Liver (tissue), 9 donors: ENCODE measurements around the gene PRPF31. TPM values are rescaled to one million over a fixed set of nuclear protein-coding genes. Genes with fewer than 3 reads are reported as not detected.
A peak's percentile ranks its signal among the peaks of the same experiment; 100 is the strongest.
"Not testable (repeated sequence)": the region's sequence is repeated elsewhere in the genome, so short reads cannot be mapped to it uniquely, and the experiment has no call there.

Experiments used
- DNase-seq: peaks from one replicate; pipeline ENCODE4 v3.0.0-alpha.2; 2017; ENCODE audit warnings: low spot score
- H3K27ac ChIP-seq, 2 donors: one replicate each; pipeline ENCODE4 v1.7.0; 2013; ENCODE audit warnings: inconsistent platforms in 2 of 2, low read length in 2 of 2, control low read depth in 1 of 2, low read depth in 1 of 2, mild to moderate bottlenecking in 1 of 2
- H3K27me3 ChIP-seq, 4 donors: one replicate each; pipeline versions ENCODE4 v1.6.1 to v1.7.0; 2013; ENCODE audit warnings: low read length in 3 of 4, inconsistent platforms in 1 of 4, mild to moderate bottlenecking in 1 of 4, moderate library complexity in 1 of 4; ENCODE audit not compliant: control insufficient read depth in 4 of 4, insufficient read depth in 4 of 4
- H3K36me3 ChIP-seq, 4 donors: one replicate each; pipeline versions ENCODE4 v1.6.1 to v1.7.0; 2013; ENCODE audit warnings: low read length in 3 of 4, mild to moderate bottlenecking in 3 of 4, low read depth in 1 of 4, moderate library complexity in 1 of 4; ENCODE audit not compliant: control insufficient read depth in 4 of 4, insufficient read depth in 3 of 4
- H3K4me1 ChIP-seq, 4 donors: one replicate each; pipeline versions ENCODE4 v1.6.1 to v1.7.0; 2013; ENCODE audit warnings: low read length in 3 of 4, mild to moderate bottlenecking in 3 of 4, moderate library complexity in 1 of 4; ENCODE audit not compliant: control insufficient read depth in 4 of 4, insufficient read depth in 4 of 4
- H3K4me3 ChIP-seq, 3 donors: one replicate each; pipeline versions ENCODE4 v1.6.1 to v1.7.0; 2013; ENCODE audit warnings: low read length in 3 of 3, control low read depth in 1 of 3, low read depth in 1 of 3, mild to moderate bottlenecking in 1 of 3
- H3K9ac ChIP-seq, 2 donors: one replicate each; pipeline ENCODE4 v1.7.0; 2013; ENCODE audit warnings: low read length in 2 of 2, mild to moderate bottlenecking in 2 of 2, moderate library complexity in 2 of 2, control low read depth in 1 of 2, low read depth in 1 of 2
- H3K9me3 ChIP-seq, 4 donors: one replicate each; pipeline versions ENCODE4 v1.6.1 to v1.7.0; 2013; ENCODE audit warnings: low read length in 3 of 4; ENCODE audit not compliant: control insufficient read depth in 4 of 4
- EGR1 ChIP-seq, 2 donors: IDR thresholded peaks; 2 replicates each; pipeline ENCODE4 v1.6.1; 2016 to 2018; ENCODE audit warnings: antibody characterized with exemption in 2 of 2, low read depth in 2 of 2
- FOXA1 ChIP-seq: IDR thresholded peaks from 2 replicates; pipeline ENCODE4 v1.6.1; 2016; ENCODE audit warnings: antibody characterized with exemption
- GABPA ChIP-seq, 2 donors: IDR thresholded peaks in 1 of 2; conservative IDR thresholded peaks in 1 of 2; 2 replicates each; pipeline ENCODE4 v1.6.1; 2016; ENCODE audit warnings: antibody characterized with exemption in 2 of 2, mild to moderate bottlenecking in 1 of 2, moderate library complexity in 1 of 2
- HNF4A ChIP-seq, 2 donors: conservative IDR thresholded peaks; 2 replicates each; pipeline ENCODE4 v1.6.1; 2016; ENCODE audit warnings: antibody characterized with exemption in 2 of 2, mild to moderate bottlenecking in 2 of 2
- HNF4G ChIP-seq: IDR thresholded peaks from 2 replicates; pipeline ENCODE4 v1.6.1; 2016; ENCODE audit warnings: antibody characterized with exemption
- RAD21 ChIP-seq, 2 donors: IDR thresholded peaks; 2 replicates each; pipeline ENCODE4 v1.6.1; 2016; ENCODE audit warnings: antibody characterized with exemption in 2 of 2, mild to moderate bottlenecking in 2 of 2
- YY1 ChIP-seq: IDR thresholded peaks from 2 replicates; pipeline ENCODE4 v1.6.1; 2016; ENCODE audit warnings: antibody characterized with exemption, mild to moderate bottlenecking
- WGBS: extraction: QIAGEN DNeasy Blood & Tissue Kit; methylation state at CpG from one replicate; pipeline ENCODE4 v1.1.7; 2013; 5-methylcytosine and 5-hydroxymethylcytosine counted together
- polyA plus RNA-seq, 2 donors: library from polyadenylated mRNA; stranded (reverse) in 1 of 2; unstranded in 1 of 2; fragments of 200-250 nt in 1 of 2; fragments of >200 nt in 1 of 2; fragmentation: Nextera tagmentation in 1 of 2; extraction: Ambion mirVana in 1 of 2; gene quantifications; one replicate each; pipeline versions ENCODE4 v1.2.1 to v1.2.3, GENCODE V29; 2013 to 2015
- total RNA-seq, 2 donors: library from RNA; depleted of rRNA; stranded (reverse); fragments of >200 nt; gene quantifications; one replicate each; pipeline ENCODE4 v1.2.3, GENCODE V29; 2014
- TF ChIP-seq, protein P1 (sequence below): IDR thresholded peaks from 2 replicates; pipeline ENCODE4 v1.6.1; 2016; ENCODE audit warnings: antibody characterized with exemption
- TF ChIP-seq, protein P2 (sequence below): IDR thresholded peaks from 2 replicates; pipeline ENCODE4 v1.6.1; 2016; ENCODE audit warnings: antibody characterized with exemption, mild to moderate bottlenecking
- TF ChIP-seq, protein P3 (sequence below): fragments of 150-350 bp; IDR thresholded peaks from 2 replicates; pipeline ENCODE4 v1.5.1; 2017; ENCODE audit warnings: improper control_type of control experiment, low read depth, low read length; ENCODE audit not compliant: missing input control
- TF ChIP-seq, protein P4 (sequence below): IDR thresholded peaks from 2 replicates; pipeline ENCODE4 v1.6.1; 2016; ENCODE audit warnings: antibody characterized with exemption
- donor health status: healthy.
- donor health status: healthy.
- donor health status: healthy.
- donor health status: healthy.
- donor health status: healthy.

PRPF31 gene
- total and polyA plus RNA-seq, 4 donors: 23.8 to 33.0 (median 28.7) TPM

DNA sequence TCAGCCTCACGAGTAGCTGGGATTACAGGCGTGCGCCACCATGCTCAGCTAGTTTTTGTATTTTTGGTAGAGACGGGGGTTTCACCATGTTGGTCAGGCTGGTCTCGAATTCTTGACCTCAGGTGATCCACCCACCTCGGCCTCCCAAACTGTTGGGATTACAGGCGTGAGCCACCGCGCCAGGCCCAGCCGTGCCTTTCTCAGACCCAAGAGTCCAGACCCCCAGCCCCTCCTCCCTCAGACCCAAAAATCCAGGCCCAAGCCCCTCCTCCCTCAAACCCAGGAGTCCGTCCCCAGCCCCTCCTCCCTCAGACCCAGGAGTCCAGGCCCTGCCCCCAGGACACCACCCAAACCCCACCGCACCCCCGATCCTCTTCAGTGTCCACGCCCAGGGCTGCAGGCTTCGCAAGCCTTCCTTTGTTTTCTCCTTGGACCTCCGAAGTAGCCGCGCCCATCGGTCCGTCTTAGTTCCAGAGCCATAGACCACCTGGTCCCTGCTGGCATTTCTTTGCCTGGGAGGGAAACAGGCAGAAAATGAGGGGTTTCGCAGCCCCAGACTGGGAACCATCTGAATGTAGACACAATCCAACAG is 53.7 kb downstream of the PRPF31 start (continued):
- TF ChIP-seq FOXA1: no peak
- TF ChIP-seq, protein P1, sequence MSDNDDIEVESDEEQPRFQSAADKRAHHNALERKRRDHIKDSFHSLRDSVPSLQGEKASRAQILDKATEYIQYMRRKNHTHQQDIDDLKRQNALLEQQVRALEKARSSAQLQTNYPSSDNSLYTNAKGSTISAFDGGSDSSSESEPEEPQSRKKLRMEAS: no peak
- no peak for TF ChIP-seq YY1
- no peak for TF ChIP-seq EGR1 (IDR thresholded peaks at IDR 0.05; ENCODE audit: low read depth in 2 of 2)

DNA sequence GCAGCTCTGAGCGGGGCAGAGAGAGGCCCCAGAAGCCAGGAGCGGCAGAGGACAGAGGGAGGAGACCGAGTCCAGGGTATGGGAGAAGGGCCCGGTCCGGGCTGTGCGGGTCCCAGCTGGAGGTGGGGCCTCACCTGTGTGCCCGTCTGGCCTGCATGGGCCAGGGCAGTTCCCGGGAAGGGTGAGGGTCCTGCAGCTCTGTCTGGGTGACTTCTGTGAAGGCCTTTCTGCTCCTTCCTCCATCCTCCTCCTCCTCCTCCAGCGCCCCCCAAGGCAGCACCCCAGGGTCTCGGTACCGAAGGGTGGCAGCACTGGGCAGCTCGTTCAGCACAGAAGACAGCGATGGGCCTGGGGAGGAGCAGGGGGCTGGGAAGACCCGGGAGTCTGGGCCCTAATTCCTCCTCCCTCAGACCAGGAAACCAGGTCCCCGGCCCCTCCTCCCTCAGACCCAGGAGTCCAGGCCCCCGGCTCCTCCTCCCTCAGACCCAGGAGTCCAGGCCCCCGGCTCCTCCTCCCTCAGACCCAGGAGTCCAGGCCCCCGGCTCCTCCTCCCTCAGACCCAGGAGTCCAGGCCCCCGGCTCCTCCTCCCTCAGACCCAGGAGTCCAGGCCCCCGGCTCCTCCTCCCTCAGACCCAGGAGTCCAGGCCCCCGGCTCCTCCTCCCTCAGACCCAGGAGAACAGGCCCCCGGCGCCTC is 56.3 kb downstream of the PRPF31 start:
- H3K9me3 ChIP-seq, H3K36me3 ChIP-seq, H3K9ac ChIP-seq, H3K4me3 ChIP-seq, H3K4me1 ChIP-seq, DNase-seq, H3K27ac ChIP-seq, H3K27me3 ChIP-seq: not testable (repeated sequence)
- WGBS: 80% methylated on average over 17 of the region's 23 CpGs

DNA sequence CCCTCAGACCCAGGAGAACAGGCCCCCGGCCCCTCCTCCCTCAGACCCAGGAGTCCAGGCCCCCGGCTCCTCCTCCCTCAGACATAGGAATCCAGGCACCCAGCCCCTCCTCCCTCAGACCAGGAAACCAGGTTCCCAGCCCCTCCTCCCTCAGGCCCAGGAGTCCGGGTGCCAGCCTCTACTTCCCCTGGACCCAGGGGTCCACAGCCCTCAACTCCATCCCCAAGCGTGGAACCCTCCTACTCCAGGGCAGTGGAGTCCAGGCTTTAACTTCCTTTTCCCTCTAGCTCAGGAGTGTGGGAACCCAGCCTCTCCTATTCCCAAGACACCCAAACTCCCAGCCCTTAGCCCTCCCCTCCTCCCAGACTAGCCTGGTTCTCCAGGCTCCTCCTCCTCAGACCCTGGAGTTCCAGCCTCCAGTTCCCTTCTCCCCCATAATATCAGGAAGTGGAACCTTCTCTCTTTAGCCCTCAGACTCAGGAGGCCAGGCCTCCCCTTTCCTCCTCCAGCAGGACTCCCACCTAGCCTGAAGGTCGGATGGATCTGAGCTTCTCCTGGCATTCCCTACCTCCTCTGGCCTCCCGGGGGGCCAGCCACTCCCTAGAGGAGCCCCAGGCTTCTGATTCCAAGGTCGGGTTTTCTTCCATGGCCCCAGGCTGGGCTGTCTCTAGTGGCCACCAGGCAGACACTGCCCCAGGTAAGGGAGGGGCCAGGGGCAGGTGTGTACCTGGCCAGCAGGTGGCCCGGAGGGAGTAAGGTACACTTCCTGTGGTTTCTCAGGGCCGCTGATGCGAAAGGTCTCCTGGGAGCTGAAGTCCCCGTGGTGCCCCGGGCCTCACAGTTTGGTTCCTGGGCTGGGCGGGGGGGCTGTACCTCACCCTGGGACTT is 57.2 kb downstream of the PRPF31 start, which contains the start of gene TMC4:
TMC4 (minus strand) TSS at position 690 of the 888 bp plus-strand sequence; CDS start at position 647, 43 bp downstream.
- DNase-seq: no peak
- no peaks in the 10 kb centered on the region for H3K27me3 ChIP-seq
- TF ChIP-seq HNF4A (conservative IDR thresholded peaks at IDR 0.05): no peak
- peak in 1 of 2 donors; percentile 17 for TF ChIP-seq RAD21 (IDR thresholded peaks at IDR 0.05)
- TF ChIP-seq FOXA1: no peak
- no peak for TF ChIP-seq GABPA (IDR thresholded peaks at IDR 0.05 in 1 of 2, conservative IDR thresholded peaks at IDR 0.05 in 1 of 2)
- TF ChIP-seq, protein P2, sequence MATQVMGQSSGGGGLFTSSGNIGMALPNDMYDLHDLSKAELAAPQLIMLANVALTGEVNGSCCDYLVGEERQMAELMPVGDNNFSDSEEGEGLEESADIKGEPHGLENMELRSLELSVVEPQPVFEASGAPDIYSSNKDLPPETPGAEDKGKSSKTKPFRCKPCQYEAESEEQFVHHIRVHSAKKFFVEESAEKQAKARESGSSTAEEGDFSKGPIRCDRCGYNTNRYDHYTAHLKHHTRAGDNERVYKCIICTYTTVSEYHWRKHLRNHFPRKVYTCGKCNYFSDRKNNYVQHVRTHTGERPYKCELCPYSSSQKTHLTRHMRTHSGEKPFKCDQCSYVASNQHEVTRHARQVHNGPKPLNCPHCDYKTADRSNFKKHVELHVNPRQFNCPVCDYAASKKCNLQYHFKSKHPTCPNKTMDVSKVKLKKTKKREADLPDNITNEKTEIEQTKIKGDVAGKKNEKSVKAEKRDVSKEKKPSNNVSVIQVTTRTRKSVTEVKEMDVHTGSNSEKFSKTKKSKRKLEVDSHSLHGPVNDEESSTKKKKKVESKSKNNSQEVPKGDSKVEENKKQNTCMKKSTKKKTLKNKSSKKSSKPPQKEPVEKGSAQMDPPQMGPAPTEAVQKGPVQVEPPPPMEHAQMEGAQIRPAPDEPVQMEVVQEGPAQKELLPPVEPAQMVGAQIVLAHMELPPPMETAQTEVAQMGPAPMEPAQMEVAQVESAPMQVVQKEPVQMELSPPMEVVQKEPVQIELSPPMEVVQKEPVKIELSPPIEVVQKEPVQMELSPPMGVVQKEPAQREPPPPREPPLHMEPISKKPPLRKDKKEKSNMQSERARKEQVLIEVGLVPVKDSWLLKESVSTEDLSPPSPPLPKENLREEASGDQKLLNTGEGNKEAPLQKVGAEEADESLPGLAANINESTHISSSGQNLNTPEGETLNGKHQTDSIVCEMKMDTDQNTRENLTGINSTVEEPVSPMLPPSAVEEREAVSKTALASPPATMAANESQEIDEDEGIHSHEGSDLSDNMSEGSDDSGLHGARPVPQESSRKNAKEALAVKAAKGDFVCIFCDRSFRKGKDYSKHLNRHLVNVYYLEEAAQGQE: no peak
- TF ChIP-seq, protein P1: no peak
- no peak for TF ChIP-seq HNF4G
- TF ChIP-seq, protein P3, sequence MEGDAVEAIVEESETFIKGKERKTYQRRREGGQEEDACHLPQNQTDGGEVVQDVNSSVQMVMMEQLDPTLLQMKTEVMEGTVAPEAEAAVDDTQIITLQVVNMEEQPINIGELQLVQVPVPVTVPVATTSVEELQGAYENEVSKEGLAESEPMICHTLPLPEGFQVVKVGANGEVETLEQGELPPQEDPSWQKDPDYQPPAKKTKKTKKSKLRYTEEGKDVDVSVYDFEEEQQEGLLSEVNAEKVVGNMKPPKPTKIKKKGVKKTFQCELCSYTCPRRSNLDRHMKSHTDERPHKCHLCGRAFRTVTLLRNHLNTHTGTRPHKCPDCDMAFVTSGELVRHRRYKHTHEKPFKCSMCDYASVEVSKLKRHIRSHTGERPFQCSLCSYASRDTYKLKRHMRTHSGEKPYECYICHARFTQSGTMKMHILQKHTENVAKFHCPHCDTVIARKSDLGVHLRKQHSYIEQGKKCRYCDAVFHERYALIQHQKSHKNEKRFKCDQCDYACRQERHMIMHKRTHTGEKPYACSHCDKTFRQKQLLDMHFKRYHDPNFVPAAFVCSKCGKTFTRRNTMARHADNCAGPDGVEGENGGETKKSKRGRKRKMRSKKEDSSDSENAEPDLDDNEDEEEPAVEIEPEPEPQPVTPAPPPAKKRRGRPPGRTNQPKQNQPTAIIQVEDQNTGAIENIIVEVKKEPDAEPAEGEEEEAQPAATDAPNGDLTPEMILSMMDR: peak; percentile 12
- TF ChIP-seq, protein P4, sequence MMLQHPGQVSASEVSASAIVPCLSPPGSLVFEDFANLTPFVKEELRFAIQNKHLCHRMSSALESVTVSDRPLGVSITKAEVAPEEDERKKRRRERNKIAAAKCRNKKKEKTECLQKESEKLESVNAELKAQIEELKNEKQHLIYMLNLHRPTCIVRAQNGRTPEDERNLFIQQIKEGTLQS: no peak
- 23% methylated on average over 13 of the region's 13 CpGs for WGBS
- no peak within 1 kb of the TSS for H3K9ac ChIP-seq
- H3K27ac ChIP-seq: no peak within 1 kb of the TSS
- no peaks in the 10 kb centered on the region for H3K4me1 ChIP-seq
- H3K9me3 ChIP-seq: no peaks in the 10 kb centered on the region
- no peak within 1 kb of the TSS for H3K4me3 ChIP-seq
- H3K36me3 ChIP-seq: peaks cover 0 to 5% (median 2%) of the 10 kb centered on the region in 4 donors
